Activated T-helper 17 cell treated with anti-CD3 and anti-CD28 coated beads, Interleukin-2, amount 50 U/mL, for 72 hours (primary cell): ENCODE results near the gene STARD3NL. TPM values are rescaled to one million over a fixed set of nuclear protein-coding genes. Genes with fewer than 3 reads are reported as not detected.
"Not testable (repeated sequence)": the region's sequence is repeated elsewhere in the genome, so short reads cannot be mapped to it uniquely, and the experiment has no call there.

Experiments
- ATAC-seq: fragments of 150-1000 bp; cut with Tn5 transposase; replicated peaks from 2 replicates; pipeline ENCODE4 v1.10.0; 2021; ENCODE audit warnings: mild to moderate bottlenecking, moderate library complexity
- H3K27ac Mint-ChIP-seq: one replicate; pipeline ENCODE4 v1.8.0; 2022; ENCODE audit warnings: mixed read lengths
- H3K27me3 Mint-ChIP-seq: one replicate; pipeline ENCODE4 v1.8.0; 2022; ENCODE audit warnings: mixed read lengths
- H3K36me3 Mint-ChIP-seq: one replicate; pipeline ENCODE4 v1.8.0; 2022; ENCODE audit warnings: low read depth, mild to moderate bottlenecking, mixed read lengths
- H3K4me1 Mint-ChIP-seq: one replicate; pipeline ENCODE4 v1.8.0; 2022; ENCODE audit warnings: mixed read lengths
- H3K4me3 Mint-ChIP-seq: one replicate; pipeline ENCODE4 v1.8.0; 2022; ENCODE audit warnings: mild to moderate bottlenecking, mixed read lengths
- H3K9me3 Mint-ChIP-seq: one replicate; pipeline ENCODE4 v1.8.0; 2022; ENCODE audit warnings: mixed read lengths
- total RNA-seq, 2 donors: library from RNA; stranded (reverse); gene quantifications; one replicate each; pipeline ENCODE4 v1.2.3, GENCODE V29; 2022

STARD3NL gene
- total RNA-seq, 2 donors from 2014 or later, result 20.6 to 28.9 TPM

- Mint-ChIP-seq H3K4me1 (peaks cover 15% of the 10 kb centered on the region), H3K4me3 (no peak overlapping the region), H3K36me3 (peaks cover 45% of the 10 kb centered on the region), H3K9me3 (no peaks in the 10 kb centered on the region), H3K27ac (no peak overlapping the region), H3K27me3 (no peaks in the 10 kb centered on the region)
- ATAC-seq, result no peak
Observed at GRCh38 chr7:38223306-38223705, 45.3 kb downstream of the STARD3NL start.

- H3K4me1 Mint-ChIP-seq, result peaks cover 15% of the 10 kb centered on the region
- peaks cover 50% of the 10 kb centered on the region for H3K36me3 Mint-ChIP-seq
- H3K27me3 Mint-ChIP-seq, result no peaks in the 10 kb centered on the region
- H3K4me3 Mint-ChIP-seq, result no peak overlapping the region
- no peak overlapping the region for H3K27ac Mint-ChIP-seq
- H3K9me3 Mint-ChIP-seq, result no peaks in the 10 kb centered on the region
- ATAC-seq, result no peak
Observed at GRCh38 chr7:38224392-38224791, 46.3 kb downstream of the STARD3NL start.

GRCh38 chr7:38229386-38229785 is 51.3 kb downstream of the STARD3NL start:
- Mint-ChIP-seq H3K27me3 (no peaks in the 10 kb centered on the region), H3K9me3 (no peaks in the 10 kb centered on the region), H3K4me1 (peaks cover 17% of the 10 kb centered on the region), H3K36me3 (peaks cover 46% of the 10 kb centered on the region), H3K4me3 (no peak overlapping the region), H3K27ac (no peak overlapping the region)
- ATAC-seq, result no peak

- H3K9me3 Mint-ChIP-seq, result no peaks in the 10 kb centered on the region
Observed at GRCh38 chr7:38229884-38230642, 52.0 kb downstream of the STARD3NL start.

GRCh38 chr7:38232502-38233366 is 54.7 kb downstream of the STARD3NL start:
- Mint-ChIP-seq H3K36me3 (peaks cover 31% of the 10 kb centered on the region), H3K9me3 (no peaks in the 10 kb centered on the region)

More at GRCh38 chr7:38229884-38230642, 52.0 kb downstream of the STARD3NL start:
- no peak for ATAC-seq
- H3K27ac Mint-ChIP-seq, result no peak overlapping the region
- H3K36me3 Mint-ChIP-seq, result peaks cover 45% of the 10 kb centered on the region
- H3K4me1 Mint-ChIP-seq, result peaks cover 17% of the 10 kb centered on the region
- no peak overlapping the region for H3K4me3 Mint-ChIP-seq
- no peaks in the 10 kb centered on the region for H3K27me3 Mint-ChIP-seq

GRCh38 chr7:38234759-38235158 is 56.7 kb downstream of the STARD3NL start:
- H3K27me3 Mint-ChIP-seq, H3K4me3 Mint-ChIP-seq, H3K9me3 Mint-ChIP-seq, ATAC-seq: not testable (repeated sequence)
- Mint-ChIP-seq H3K36me3 (peaks cover 21% of the 10 kb centered on the region), H3K27ac (peak overlapping the region; percentile 46), H3K4me1 (peaks cover 17% of the 10 kb centered on the region)

More at GRCh38 chr7:38232502-38233366, 54.7 kb downstream of the STARD3NL start:
- Mint-ChIP-seq H3K27ac (peak overlapping the region; percentile 76), H3K27me3 (no peaks in the 10 kb centered on the region), H3K4me1 (peaks cover 17% of the 10 kb centered on the region), H3K4me3 (peak overlapping the region; percentile 65)
- ATAC-seq, result peak; percentile 91

- no peaks in the 10 kb centered on the region for H3K9me3 Mint-ChIP-seq
- no peak overlapping the region for H3K4me3 Mint-ChIP-seq
- H3K36me3 Mint-ChIP-seq, result peaks cover 12% of the 10 kb centered on the region
- H3K4me1 Mint-ChIP-seq, result peaks cover 17% of the 10 kb centered on the region
- H3K27ac Mint-ChIP-seq, result no peak overlapping the region
- no peak for ATAC-seq
- H3K27me3 Mint-ChIP-seq, result no peaks in the 10 kb centered on the region
Observed at GRCh38 chr7:38235606-38236005, 57.6 kb downstream of the STARD3NL start.

GRCh38 chr7:38239129-38239528 is 61.1 kb downstream of the STARD3NL start:
- not testable (repeated sequence) for H3K4me3 Mint-ChIP-seq, H3K36me3 Mint-ChIP-seq, H3K27ac Mint-ChIP-seq, H3K27me3 Mint-ChIP-seq, ATAC-seq, H3K9me3 Mint-ChIP-seq, H3K4me1 Mint-ChIP-seq

- no peaks in the 10 kb centered on the region for H3K4me1 Mint-ChIP-seq
- peaks cover 10% of the 10 kb centered on the region for H3K36me3 Mint-ChIP-seq
- no peak overlapping the region for H3K4me3 Mint-ChIP-seq
- no peaks in the 10 kb centered on the region for H3K9me3 Mint-ChIP-seq
- no peak overlapping the region for H3K27ac Mint-ChIP-seq
- H3K27me3 Mint-ChIP-seq, result no peaks in the 10 kb centered on the region
- ATAC-seq, result no peak
Observed at GRCh38 chr7:38241071-38241470, 63.0 kb downstream of the STARD3NL start.

- Mint-ChIP-seq H3K4me1 (no peaks in the 10 kb centered on the region), H3K27ac (no peak overlapping the region), H3K36me3 (peaks cover 10% of the 10 kb centered on the region), H3K4me3 (no peak overlapping the region), H3K9me3 (no peaks in the 10 kb centered on the region), H3K27me3 (no peaks in the 10 kb centered on the region)
- ATAC-seq, result no peak
Observed at GRCh38 chr7:38242814-38243213, 64.8 kb downstream of the STARD3NL start.

- peaks cover 14% of the 10 kb centered on the region for H3K36me3 Mint-ChIP-seq
- not testable (repeated sequence) for H3K4me1 Mint-ChIP-seq, H3K4me3 Mint-ChIP-seq, H3K9me3 Mint-ChIP-seq, H3K27me3 Mint-ChIP-seq, H3K27ac Mint-ChIP-seq, ATAC-seq
Observed at GRCh38 chr7:38243345-38243744, 65.3 kb downstream of the STARD3NL start.

GRCh38 chr7:38244516-38244915 is 66.5 kb downstream of the STARD3NL start:
- no peak overlapping the region for H3K4me3 Mint-ChIP-seq
- ATAC-seq, result no peak
- no peak overlapping the region for H3K27ac Mint-ChIP-seq
- H3K27me3 Mint-ChIP-seq, result no peaks in the 10 kb centered on the region
- H3K36me3 Mint-ChIP-seq, result peaks cover 18% of the 10 kb centered on the region
- no peaks in the 10 kb centered on the region for H3K4me1 Mint-ChIP-seq
- no peaks in the 10 kb centered on the region for H3K9me3 Mint-ChIP-seq

- Mint-ChIP-seq H3K4me3 (no peak overlapping the region), H3K9me3 (no peaks in the 10 kb centered on the region), H3K36me3 (peaks cover 18% of the 10 kb centered on the region), H3K27me3 (no peaks in the 10 kb centered on the region), H3K27ac (no peak overlapping the region), H3K4me1 (no peaks in the 10 kb centered on the region)
- peak; percentile 64 for ATAC-seq
Observed at GRCh38 chr7:38245409-38245977, 67.4 kb downstream of the STARD3NL start.

GRCh38 chr7:38248069-38248567 is 70.1 kb downstream of the STARD3NL start:
- no peak overlapping the region for H3K27ac Mint-ChIP-seq
- H3K4me1 Mint-ChIP-seq, result no peaks in the 10 kb centered on the region

More at GRCh38 chr7:38248069-38248567, 70.1 kb downstream of the STARD3NL start:
- no peaks in the 10 kb centered on the region for H3K27me3 Mint-ChIP-seq
- H3K4me3 Mint-ChIP-seq, result peak overlapping the region; percentile 27
- peak; percentile 28 for ATAC-seq
- peaks cover 18% of the 10 kb centered on the region for H3K36me3 Mint-ChIP-seq
- no peaks in the 10 kb centered on the region for H3K9me3 Mint-ChIP-seq
